Keratinocyte (primary cell): Measurements from ENCODE around the gene THOC6.

Experiments used
- EZH2 ChIP-seq: IDR thresholded peaks from one replicate; pipeline ENCODE4 v1.6.1; 2012; ENCODE audit warnings: inconsistent platforms, mild to moderate bottlenecking, low read length, moderate library complexity
- TF ChIP-seq, protein P1 (sequence below), 3 experiments: IDR thresholded peaks in 1 of 3; conservative IDR thresholded peaks in 1 of 3; optimal IDR thresholded peaks in 1 of 3; 2 replicates in 2 of 3; 3 replicates in 1 of 3; pipeline versions ENCODE3 to v1.5.1; 2011; ENCODE audit warnings: low read length in 3 of 3, mild to moderate bottlenecking in 3 of 3, moderate library complexity in 2 of 3, control low read depth in 1 of 3, inconsistent platforms in 1 of 3; ENCODE audit not compliant: insufficient read depth in 2 of 3; ENCODE audit errors: extremely low read depth in 1 of 3

- TF ChIP-seq, protein P1, sequence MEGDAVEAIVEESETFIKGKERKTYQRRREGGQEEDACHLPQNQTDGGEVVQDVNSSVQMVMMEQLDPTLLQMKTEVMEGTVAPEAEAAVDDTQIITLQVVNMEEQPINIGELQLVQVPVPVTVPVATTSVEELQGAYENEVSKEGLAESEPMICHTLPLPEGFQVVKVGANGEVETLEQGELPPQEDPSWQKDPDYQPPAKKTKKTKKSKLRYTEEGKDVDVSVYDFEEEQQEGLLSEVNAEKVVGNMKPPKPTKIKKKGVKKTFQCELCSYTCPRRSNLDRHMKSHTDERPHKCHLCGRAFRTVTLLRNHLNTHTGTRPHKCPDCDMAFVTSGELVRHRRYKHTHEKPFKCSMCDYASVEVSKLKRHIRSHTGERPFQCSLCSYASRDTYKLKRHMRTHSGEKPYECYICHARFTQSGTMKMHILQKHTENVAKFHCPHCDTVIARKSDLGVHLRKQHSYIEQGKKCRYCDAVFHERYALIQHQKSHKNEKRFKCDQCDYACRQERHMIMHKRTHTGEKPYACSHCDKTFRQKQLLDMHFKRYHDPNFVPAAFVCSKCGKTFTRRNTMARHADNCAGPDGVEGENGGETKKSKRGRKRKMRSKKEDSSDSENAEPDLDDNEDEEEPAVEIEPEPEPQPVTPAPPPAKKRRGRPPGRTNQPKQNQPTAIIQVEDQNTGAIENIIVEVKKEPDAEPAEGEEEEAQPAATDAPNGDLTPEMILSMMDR (optimal IDR thresholded peaks at IDR 0.05 in 1 of 3, IDR thresholded peaks at IDR 0.05 in 1 of 3, conservative IDR thresholded peaks at IDR 0.05 in 1 of 3; ENCODE audit: extremely low read depth in 1 of 3, insufficient read depth in 2 of 3, low read length in 3 of 3), result no peak
- no peak for TF ChIP-seq EZH2
These were observed 46.4 kb upstream of the THOC6 start for GRCh38 chr16:2977440-2977839.
